Left kidney (tissue), 2 donors: Measurements from ENCODE around the gene BOLA1. TPM values are rescaled to one million over a fixed set of nuclear protein-coding genes. Genes with fewer than 3 reads are reported as not detected.
"Not testable (repeated sequence)": the region's sequence is repeated elsewhere in the genome, so short reads cannot be mapped to it uniquely, and the experiment has no call there.

Source experiments
- DNase-seq: peaks from one replicate; pipeline ENCODE4 v3.0.0-alpha.2; 2013
- polyA plus RNA-seq: library from polyadenylated mRNA; unstranded; fragments of 120-200 nt; gene quantifications from one replicate; pipeline ENCODE4 v1.2.1, GENCODE V29; 2013; ENCODE audit not compliant: insufficient read length

BOLA1 gene
- polyA plus RNA-seq, 1 donor: 16.9 TPM

DNA sequence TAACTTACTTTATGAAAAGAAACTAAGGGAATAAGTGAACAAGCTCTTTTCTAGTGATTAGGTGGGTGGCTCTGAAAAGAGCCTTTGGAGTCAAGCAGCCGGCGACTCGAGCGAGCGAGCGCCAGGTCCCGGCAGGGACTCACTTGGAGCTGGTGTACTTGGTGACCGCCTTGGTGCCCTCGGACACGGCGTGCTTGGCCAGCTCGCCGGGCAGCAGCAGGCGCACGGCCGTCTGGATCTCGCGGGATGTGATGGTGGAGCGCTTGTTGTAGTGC is 13.3 kb upstream of the BOLA1 start:
- DNase-seq: not testable (repeated sequence)

DNA sequence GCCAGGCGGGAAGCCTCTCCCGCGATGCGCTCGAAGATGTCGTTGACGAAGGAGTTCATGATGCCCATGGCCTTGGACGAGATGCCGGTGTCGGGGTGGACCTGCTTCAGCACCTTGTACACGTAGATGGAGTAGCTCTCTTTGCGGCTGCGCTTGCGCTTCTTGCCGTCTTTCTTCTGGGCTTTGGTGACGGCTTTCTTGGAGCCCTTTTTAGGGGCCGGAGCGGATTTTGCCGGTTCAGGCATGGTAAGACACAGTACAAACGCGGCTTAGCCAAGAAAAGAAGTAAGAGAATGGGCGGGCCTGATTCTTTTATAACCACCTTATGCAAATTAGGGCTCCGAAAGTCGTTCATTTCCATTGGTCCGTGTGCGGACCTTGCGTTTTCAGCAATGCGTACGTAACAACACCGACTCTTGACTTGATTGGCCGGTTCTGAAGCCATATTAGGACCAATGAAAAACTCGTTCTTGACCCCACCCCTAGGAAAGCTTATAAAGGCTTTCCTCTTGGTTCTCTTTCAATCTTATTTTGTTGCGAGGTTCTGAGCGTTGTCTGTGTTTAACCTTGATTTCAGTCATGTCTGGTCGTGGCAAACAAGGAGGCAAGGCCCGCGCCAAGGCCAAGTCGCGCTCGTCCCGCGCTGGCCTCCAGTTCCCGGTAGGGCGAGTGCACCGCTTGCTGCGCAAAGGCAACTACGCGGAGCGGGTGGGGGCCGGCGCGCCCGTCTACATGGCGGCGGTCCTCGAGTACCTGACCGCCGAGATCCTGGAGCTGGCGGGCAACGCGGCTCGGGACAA is 12.8 kb upstream of the BOLA1 start:
- peak; percentile 99 for DNase-seq

- not testable (repeated sequence) for DNase-seq
These were observed 12.2 kb upstream of the BOLA1 start for GRCh38 chr1:149887196-149887455.

GRCh38 chr1:149887456-149888246 is 11.7 kb upstream of the BOLA1 start:
- peak; percentile 98 for DNase-seq

GRCh38 chr1:149888247-149888998 is 10.9 kb upstream of the BOLA1 start:
- DNase-seq: peak; percentile 93

- DNase-seq: no peak
These were observed 10.4 kb upstream of the BOLA1 start for GRCh38 chr1:149888999-149889289.

GRCh38 chr1:149896575-149896974 is 2.8 kb upstream of the BOLA1 start:
- DNase-seq: no peak

DNA sequence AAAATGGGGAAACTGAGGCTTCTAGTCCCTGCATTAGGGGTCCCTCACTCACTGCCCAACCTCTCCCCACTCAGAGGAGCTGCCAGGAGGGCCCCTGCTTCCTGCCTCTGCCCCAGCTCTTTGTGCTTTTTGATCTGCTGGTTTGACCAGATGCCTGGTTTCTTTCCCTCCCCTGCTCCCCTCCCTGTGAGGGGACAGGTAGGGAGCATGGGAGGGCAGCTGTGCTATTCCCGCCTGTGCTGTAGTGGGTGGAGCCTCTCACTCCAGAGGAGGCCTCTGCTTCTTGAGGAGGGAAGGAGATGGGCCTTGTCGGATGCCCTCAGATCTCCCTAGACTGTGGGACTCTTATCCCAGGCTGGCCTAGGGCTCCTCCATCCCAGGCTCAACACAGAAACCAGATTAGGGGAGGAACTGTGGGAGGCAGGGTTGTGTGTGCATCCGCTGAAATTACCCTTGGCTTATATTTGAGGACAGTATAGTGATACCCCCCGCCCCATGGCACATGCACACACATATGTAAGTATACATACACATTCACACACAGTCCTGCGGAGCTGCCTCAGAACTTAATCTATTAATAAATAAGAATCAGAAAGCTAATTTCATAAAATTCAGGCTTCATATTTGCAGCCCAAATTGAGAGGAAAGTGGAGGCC is 4.6 kb downstream of the BOLA1 start:
- DNase-seq: no peak

- no peak for DNase-seq
These were observed 7.3 kb downstream of the BOLA1 start for GRCh38 chr1:149906570-149907075.

- no peak for DNase-seq
These were observed 15.2 kb downstream of the BOLA1 start for GRCh38 chr1:149914545-149914944.

DNA sequence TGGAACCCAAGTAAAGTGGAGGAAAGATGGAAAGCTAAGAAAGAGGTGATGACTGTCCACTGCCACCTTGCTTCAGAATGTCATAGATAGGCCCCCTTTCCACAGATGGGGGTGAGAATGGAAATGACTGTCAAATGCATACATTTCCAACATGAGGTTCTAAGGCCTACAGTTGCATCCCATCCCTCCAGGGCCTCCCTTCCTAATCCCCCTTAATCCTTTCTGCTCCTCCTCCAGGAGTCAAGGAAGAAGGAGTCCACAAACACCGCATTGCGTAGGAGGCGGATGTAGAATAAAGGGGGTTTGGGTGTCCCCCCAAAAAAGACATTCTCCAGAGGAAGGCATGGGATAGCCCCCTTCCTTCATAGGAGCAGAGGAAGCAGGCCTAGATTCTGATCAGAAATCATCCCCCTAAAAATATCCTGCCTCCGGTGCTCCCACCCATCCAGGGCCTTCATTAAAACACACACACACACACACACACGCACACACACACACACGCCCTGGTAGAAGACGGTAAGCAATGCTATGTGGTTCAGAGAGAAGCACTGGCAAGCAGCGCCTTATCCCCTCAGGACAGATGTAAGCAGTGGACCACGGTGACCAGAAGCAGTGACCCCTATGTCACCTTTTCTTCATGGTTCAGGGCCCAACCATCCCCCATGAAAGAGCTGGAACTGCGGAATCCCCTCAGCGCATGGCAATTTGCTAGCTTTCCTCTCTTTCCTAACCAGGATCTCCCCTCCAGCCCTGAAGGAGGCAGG is 16.2 kb downstream of the BOLA1 start:
- no peak for DNase-seq

GRCh38 chr1:149916193-149916897 is 17.0 kb downstream of the BOLA1 start:
- DNase-seq: no peak

- DNase-seq: no peak
These were observed 17.5 kb downstream of the BOLA1 start for GRCh38 chr1:149916898-149917252.

DNA sequence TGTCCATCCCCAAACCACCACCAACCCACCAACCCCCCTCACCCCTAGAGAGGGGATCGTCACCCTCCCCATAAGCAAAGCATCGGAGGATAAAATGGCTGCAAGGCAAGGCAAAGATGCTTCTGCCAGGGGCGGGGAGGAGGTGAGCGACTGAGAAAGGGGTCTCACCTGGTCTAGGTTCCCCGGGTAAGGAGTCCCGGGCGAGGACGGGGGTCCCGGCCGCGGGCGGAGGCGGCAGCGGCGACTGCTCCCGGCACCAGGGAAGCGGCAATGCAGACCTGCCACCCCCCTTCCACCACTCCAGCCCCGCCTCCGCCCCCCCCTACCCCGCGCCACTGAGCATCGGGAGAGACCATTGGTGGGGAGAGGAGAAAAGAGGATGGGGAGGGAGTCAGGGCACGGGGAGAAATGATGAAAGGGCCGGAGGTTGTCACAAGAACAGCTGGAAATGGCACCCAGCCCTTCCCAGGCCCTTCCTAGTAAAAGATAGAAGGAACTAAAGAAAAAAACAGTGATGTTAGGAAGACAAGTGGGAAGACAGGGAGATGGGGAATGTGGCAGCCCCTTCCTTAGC is 18.3 kb downstream of the BOLA1 start, which contains the start of gene SV2A:
SV2A (minus strand) TSS at position 274 of the 574 bp plus-strand sequence. CDS start 4,004 bp downstream, outside the sequence.
- DNase-seq: peak; percentile 59

DNA sequence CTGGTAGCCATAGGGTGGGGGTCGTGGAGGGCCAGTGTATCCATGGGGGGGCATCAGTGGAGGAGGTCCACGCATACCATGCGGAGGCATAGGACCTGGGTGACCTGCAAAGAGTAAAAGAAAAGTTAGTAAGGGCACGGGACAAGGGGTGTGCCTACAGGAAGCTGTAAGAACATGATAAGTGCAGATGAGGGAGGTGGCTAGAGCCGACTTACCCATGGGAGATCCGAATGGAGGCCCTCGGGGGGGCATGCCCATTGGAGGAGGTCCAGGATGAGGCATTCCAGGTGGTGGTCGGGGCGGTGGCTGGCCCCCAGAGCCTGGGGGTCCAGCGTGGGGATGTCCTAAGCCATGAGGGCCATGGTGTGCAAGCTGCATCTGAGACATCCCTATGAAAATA is 24.3 kb downstream of the BOLA1 start:
- DNase-seq: no peak

DNA sequence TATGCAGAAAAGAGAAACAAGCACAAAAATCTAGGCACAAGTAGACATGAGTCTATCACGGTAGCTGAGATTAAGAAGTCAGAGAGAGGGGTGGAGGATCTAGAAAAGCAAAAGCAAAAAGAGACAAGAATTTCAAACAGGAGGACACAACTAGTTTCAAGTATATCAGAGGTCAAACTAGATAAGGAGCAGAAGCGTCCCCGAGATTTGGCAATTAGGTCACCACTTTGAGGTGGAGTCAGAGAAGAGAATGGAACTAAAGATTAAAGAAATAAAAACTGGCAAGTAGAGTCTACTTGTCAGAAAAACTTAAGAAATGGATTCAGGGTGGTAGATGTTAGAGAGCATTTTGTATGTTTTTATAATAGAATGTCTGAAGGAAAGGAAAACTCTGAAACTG is 26.0 kb downstream of the BOLA1 start:
- no peak for DNase-seq

DNA sequence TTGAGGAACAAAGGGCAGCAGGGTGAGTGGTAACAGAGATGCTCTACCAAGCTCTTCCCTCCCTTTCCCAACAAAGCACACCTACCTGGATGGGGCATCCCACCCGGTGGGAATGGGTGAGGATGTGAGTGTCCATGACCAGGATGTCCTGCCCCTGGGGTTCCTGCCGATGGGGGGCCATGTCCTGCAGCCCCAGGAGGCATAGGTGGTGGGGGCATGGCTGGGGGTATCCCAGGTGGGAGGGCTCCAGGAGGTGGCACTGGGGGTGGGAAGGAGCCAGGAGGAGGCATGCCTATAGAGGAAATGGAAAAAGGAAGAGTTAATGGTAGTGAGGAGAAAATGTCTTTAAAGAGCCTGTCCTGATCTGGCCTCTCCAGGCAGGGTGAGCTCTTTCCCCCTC is 26.4 kb downstream of the BOLA1 start:
- DNase-seq: no peak

- DNase-seq: no peak
These were observed 26.9 kb downstream of the BOLA1 start for GRCh38 chr1:149926296-149926695.

DNA sequence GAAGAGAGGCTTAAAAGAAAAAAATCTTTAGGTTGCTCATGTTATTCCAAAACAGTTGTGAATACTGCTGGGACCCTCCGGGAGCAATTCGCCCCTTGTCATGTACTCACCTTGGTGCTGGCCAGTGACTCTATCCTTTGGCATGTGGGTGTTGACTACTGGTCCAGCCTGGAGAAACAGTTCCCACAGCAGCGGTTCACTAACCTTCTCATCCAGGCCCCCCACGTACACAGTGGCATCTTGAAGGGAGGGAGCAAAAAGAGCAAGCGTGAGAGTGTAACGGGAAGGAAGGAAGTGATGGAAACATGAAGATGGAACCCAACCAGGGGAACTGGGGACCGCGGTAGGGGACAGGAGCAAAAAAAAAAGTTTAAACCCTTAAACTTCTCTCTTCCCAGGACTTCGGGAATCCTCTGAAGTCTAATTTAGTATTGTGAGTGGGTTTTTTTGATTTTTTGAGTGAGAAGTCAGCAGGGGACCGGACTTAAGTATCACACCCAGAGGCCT is 27.7 kb downstream of the BOLA1 start:
- DNase-seq: no peak

DNA sequence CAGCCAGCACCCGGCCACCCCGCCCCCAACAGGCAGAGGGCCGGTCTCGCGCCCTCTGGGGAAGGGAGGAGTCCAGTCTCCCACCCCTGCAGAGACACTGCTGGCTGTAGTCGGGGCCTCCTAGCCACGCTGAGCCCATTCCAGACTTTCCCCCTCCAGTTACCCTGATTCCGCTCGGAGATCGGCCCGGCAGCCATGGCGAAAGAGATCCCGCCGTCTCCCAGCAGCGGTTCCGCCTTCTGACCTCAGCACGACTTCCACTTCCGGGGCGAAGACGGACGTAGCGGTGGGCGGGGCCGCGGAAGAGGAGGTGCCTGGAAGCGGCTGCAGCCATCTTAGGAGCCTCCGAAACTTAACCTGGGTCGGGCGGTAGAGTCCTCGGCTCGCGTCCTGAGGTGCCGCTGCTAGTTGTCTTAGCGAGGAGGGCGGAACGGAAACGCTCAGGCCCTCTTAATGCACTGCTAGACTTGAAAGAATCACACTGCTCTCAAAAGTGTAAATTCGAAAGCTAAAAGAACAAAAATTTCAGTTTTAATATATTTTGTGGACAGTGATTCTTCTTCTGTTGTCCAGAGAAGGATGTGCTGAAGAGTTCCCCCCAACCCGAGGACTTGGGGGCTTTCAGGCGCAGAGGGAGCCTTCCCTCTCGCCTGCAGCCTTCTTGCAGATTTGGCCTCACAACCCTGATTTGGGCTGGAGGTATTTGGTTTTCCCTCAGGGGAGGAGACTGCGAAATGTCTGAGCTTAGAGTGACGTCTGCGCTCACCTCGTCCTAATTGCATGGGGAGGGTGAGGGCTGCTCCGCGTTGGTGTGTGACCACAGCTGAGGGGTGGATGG is 28.4 kb downstream of the BOLA1 start, which contains the start of gene SF3B4:
SF3B4 (minus strand) TSS at position 241 of the 838 bp plus-strand sequence; CDS start at position 197, 44 bp downstream.
- DNase-seq: peak; percentile 93
